Measurements from ENCODE around the gene TJAP1. TPM values are rescaled to one million over a fixed set of nuclear protein-coding genes. Genes with fewer than 3 reads are reported as not detected.
A peak's percentile ranks its signal among the peaks of the same experiment; 100 is the strongest.

The TJAP1 gene
- total RNA-seq, 1 experiment from 2014 or later, result 25.3 TPM

DNA sequence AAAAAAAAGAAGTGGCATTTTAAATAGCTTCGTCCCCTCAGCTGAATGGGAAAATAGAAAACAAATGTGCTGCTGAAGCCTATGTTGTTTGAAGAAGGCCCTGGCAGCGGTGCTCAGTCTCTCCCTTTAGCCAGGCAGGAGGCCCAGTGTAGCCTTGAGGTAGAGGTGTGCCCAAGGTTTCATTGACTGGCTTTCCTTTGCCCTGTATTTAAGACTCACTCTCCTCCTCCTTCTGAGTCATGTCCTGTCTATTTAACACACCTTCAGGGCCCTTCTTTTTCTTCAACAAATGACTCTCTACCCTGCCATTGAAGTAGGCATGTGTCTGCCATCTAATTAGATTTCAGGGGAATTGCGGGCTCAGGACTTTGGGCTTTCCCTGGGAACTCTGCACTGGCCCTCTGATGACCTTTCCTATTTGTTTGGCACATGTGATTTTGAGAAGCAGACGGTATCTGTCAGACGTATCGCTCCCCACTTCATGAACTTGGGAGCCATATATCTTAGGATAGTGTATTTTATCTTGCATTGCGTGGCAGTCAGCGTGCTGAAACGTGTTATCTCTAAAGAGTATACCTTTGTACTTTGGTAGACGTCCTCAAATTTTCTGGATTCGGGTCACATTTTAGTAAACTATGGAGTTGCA, 4.3 kb downstream of the TJAP1 start:
- no peak overlapping the region for H3K4me3 ChIP-seq (ENCODE audit: insufficient read depth, low read depth, low read length)
- no peaks in the 10 kb centered on the region for H3K27me3 ChIP-seq (ENCODE audit: control insufficient read depth, insufficient read depth, low read length)
- peaks cover 1% of the 10 kb centered on the region; the same call in 1 of the 2 replicates for H3K36me3 ChIP-seq (replicated peaks; ENCODE audit: control insufficient read depth, insufficient read depth, low read length)
- DNase-seq, result no peak

DNA sequence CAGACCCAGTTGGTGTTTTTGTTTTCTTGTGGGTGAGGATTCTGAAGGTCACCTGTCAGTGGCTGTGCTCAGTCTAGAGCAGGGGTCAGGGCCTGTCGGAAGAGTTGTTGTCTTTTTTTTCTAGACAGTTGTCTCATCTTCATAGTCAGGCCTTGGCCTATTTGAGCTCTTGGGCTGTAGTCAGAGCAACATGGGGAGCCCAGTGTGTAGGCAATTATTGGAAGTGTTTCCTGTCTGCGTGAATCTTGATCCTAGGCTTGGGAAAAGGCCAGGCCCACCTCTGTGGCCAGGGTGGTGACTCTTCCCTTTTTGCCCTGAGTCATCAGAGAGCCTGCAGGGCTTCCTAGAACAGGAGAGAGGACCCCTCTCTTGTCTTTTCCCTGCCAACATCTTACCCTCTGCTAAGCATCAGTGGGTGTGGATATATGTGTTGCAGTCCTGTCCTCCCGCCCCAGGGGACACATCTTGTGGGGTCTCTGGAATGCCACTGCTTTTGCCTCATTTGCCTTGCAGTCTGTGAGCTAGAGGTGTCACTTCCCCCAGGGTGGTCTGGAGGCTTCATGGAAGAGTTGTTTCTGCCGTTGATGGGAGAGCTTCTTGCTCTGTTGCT, 11.4 kb downstream of the TJAP1 start:
- Histone ChIP-seq H3K4me3 (ENCODE audit: insufficient read depth, low read depth, low read length) (no peak overlapping the region), H3K27me3 (ENCODE audit: control insufficient read depth, insufficient read depth, low read length) (no peaks in the 10 kb centered on the region), H3K36me3 (replicated peaks; ENCODE audit: control insufficient read depth, insufficient read depth, low read length) (peaks cover 4% of the 10 kb centered on the region)
- peak; percentile 40 for DNase-seq

DNA sequence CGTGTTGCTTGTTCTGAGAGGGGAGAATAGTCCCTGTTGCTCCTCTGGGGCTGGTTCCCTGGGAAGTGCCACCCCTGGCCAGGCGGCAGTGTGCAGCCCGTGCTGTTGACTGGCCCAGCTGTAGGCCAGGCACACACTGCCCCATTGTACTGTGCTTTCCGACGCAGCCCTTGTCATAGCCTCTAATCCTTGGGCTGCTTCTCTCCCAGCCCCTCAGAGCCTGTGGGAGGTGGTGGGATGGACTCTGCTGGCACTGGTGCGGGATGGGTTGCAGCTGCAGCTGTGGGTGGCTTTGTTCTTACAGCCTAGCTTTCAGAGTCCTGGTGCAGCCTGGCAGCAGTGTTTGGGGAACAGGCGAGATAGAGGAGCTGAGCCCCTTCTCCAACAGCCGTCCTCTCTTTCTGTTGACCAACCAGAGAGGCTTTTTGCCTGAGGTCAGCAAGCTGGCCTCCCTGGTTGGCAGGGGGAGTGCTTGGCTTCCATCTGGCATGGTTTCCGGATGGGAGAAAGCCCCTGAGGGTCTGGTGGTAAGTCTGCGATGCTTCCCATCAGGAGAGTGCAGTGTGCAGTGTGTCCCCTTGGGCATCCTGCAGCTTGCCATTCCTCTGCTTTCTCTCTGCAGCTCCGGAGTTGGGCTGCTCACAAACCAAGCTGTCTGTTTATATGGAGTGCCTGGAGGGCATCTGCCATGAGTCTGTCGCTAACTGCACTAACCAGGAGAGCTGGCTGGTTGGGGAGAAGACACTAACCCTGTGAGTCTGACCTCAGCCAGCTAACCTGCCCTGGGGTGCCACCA, 12.1 kb downstream of the TJAP1 start:
- DNase-seq, result peak; percentile 35
- Histone ChIP-seq H3K27me3 (ENCODE audit: control insufficient read depth, insufficient read depth, low read length) (no peaks in the 10 kb centered on the region), H3K36me3 (replicated peaks; ENCODE audit: control insufficient read depth, insufficient read depth, low read length) (peaks cover 4% of the 10 kb centered on the region), H3K4me3 (ENCODE audit: insufficient read depth, low read depth, low read length) (no peak overlapping the region)

DNA sequence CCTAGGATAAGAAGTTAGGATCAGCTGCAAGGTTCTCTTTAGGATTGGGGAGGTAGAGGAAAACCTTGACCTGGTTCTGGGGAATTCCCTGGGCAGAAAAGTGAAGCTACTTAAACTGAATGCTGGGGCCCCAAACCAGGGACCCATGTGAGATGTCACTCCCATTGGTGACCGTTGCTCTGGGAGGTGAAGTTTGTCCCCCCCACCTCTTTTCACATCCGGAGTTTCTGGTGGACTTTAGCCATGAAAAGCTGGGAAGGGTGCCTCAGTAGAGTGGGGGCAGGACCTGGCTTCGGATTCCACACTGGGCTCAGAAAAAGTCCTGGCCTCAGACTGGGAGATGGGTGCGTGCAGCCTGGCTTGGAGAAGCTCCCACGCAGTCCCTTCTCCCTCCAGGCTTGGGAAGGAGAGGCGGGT, 13.2 kb downstream of the TJAP1 start:
- no peak overlapping the region for H3K4me3 ChIP-seq (ENCODE audit: insufficient read depth, low read depth, low read length)
- peaks cover 4% of the 10 kb centered on the region for H3K36me3 ChIP-seq (replicated peaks; ENCODE audit: control insufficient read depth, insufficient read depth, low read length)
- H3K27me3 ChIP-seq (ENCODE audit: control insufficient read depth, insufficient read depth, low read length), result no peaks in the 10 kb centered on the region
- peak; percentile 26 for DNase-seq

DNA sequence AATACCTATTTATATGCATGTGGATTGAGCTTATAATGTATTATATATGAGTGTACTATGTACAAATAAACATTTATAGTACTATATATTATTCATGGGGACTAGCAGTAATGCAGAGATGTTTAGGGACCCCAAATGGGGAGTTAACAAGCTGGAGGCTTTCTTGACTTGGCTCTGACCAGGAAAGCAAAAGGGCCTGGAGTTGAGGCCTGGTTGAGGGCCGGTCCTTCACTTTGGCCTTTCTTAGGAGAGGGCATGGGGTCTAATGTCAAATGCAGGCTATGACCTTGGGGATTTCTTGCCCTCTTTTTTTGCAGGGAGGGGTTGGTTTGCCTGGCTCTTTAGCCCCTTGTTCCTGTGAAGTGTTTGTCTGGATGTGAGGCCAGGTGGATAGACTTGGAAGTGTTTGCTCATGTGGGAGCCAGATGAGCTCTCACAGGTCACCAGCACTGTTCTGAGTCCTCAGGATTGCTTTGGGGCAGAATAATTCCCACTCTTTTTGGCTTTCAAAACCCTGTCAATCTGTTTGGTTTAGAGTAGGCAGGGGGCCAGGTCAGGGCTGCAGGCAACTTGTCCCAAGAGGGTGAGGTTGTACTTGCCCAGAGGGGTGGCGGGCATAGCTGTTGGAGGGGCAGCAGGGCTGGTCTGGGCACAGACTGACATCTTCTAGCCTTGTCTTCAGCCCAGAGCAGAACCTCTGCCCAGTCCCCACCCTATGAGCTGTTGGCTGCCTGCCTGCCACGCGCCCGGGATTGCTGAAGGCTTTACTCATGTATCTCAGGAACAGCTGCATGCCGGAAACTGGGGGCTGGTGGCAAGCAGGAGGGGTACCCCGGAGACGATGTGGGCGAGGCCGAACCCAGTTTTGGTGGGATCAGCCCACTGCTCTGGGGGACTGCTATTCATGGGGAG, 14.6 kb downstream of the TJAP1 start:
- H3K36me3 ChIP-seq (replicated peaks; ENCODE audit: control insufficient read depth, insufficient read depth, low read length), result peaks cover 4% of the 10 kb centered on the region
- H3K4me3 ChIP-seq (ENCODE audit: insufficient read depth, low read depth, low read length), result no peak overlapping the region
- H3K27me3 ChIP-seq (ENCODE audit: control insufficient read depth, insufficient read depth, low read length), result no peaks in the 10 kb centered on the region
- peak; percentile 31 for DNase-seq

DNA sequence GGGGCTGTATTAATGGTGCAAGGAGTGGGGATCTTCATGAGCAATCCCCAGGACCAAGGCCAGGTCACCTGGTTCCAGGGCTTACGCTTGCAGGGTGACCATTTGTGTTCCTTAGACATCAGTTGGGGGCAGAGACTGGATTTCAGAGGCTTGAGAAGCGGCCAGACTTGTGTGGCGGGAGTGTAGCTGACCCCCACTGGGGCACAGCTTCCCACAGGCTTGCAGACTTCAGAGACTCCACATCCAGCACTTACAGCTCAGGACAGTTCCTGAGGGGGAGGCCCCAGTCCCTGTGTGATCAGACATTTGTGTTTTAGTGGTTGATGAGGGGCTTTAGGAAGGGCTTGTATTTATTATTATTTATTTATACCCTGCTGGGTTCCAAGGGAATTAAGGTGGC, 15.3 kb downstream of the TJAP1 start:
- DNase-seq, result peak; percentile 76
- Histone ChIP-seq H3K36me3 (replicated peaks; ENCODE audit: control insufficient read depth, insufficient read depth, low read length) (peaks cover 4% of the 10 kb centered on the region), H3K4me3 (ENCODE audit: insufficient read depth, low read depth, low read length) (no peak overlapping the region)

DNA sequence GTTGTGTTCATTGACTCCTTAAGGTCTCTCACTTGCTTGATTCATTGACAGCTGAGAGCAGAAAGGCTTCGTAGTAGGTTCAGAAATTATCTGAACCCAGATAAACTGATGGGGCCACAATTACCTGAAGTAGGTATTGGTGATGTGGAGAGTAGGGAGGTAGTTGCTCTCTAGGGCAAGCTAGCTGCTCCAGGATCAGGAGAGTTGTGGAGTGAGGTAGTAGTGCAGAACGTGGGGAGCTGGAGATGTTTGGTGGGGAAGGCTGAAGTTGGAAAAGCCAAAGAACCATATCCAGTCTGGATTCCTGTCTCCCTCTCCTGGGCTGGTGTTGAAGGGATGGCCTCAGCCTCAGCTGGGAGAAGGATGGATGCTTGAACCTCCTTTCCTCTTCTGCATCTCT, 15.9 kb downstream of the TJAP1 start:
- peak; percentile 30 for DNase-seq
- no peak overlapping the region for H3K4me3 ChIP-seq (ENCODE audit: insufficient read depth, low read depth, low read length)
- H3K27me3 ChIP-seq (ENCODE audit: control insufficient read depth, insufficient read depth, low read length), result no peaks in the 10 kb centered on the region
- H3K36me3 ChIP-seq (replicated peaks; ENCODE audit: control insufficient read depth, insufficient read depth, low read length), result peaks cover 5% of the 10 kb centered on the region

More for the DNA sequence above, 15.3 kb downstream of the TJAP1 start:
- no peaks in the 10 kb centered on the region for H3K27me3 ChIP-seq (ENCODE audit: control insufficient read depth, insufficient read depth, low read length)

DNA sequence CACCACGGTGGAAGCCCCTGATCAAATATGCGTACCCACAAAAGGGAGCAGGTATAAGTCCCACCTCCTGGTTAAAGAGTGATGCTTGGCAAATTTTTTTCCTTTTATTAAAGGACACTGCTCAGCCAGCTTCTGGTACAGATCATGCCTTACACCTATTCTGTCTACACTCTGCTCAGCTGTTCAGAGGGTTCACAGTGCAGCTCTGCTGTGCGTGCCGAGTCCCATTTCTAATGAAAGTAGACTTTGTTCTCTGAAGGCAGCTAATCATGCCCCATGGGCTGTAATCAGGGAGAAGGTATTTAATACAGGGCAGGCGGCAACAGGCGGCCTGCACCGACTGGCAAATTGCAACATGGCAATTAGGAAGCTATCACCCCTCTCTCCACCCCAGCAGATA, 16.5 kb downstream of the TJAP1 start:
- no peak for DNase-seq
- peaks cover 8% of the 10 kb centered on the region for H3K36me3 ChIP-seq (replicated peaks; ENCODE audit: control insufficient read depth, insufficient read depth, low read length)
- no peaks in the 10 kb centered on the region for H3K27me3 ChIP-seq (ENCODE audit: control insufficient read depth, insufficient read depth, low read length)
- no peak overlapping the region for H3K4me3 ChIP-seq (ENCODE audit: insufficient read depth, low read depth, low read length)

DNA sequence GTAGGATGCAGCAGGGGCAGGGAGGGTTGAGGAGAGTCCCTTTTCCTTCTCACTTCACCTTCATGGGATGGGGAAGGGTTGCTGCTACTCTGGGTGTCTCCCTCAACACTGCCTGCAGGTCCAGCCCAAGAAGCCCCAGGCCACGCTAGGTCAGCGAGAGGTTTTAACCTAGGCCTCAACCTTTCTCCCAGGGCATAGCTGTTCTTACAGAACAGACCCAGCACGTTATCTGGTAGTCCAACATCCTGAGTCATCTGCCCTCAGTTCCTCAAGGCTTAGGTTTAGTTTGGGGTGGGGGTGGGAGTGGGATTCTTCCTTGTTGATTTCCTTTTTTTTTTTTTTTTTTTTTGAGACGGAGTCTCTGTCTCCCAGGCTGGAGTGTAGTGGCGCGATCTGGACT, 17.0 kb downstream of the TJAP1 start:
- peaks cover 13% of the 10 kb centered on the region for H3K36me3 ChIP-seq (replicated peaks; ENCODE audit: control insufficient read depth, insufficient read depth, low read length)
- H3K27me3 ChIP-seq (ENCODE audit: control insufficient read depth, insufficient read depth, low read length), result no peaks in the 10 kb centered on the region
- peak; percentile 18 for DNase-seq
- no peak overlapping the region for H3K4me3 ChIP-seq (ENCODE audit: insufficient read depth, low read depth, low read length)

DNA sequence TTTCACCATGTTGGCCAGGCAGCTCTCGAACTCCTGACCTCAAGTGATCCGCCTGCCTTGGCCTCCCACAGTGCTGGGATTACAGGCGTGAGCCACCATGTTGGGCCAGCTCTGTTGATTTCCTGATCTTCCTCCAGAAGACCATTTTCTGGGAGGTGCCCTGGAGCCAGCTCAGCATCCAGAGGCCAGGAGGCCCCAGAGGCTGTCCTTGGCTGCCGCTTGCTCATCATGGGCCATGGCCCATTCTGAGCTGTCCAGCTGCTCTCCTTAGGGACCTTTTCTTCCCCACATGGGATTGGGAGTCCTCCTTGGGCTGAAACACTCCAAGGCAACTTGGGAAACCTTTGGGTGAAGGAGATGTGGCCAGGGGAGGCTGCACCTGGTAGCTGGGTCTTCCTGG, 17.4 kb downstream of the TJAP1 start:
- Histone ChIP-seq H3K4me3 (ENCODE audit: insufficient read depth, low read depth, low read length) (no peak overlapping the region), H3K36me3 (replicated peaks; ENCODE audit: control insufficient read depth, insufficient read depth, low read length) (peaks cover 12% of the 10 kb centered on the region), H3K27me3 (ENCODE audit: control insufficient read depth, insufficient read depth, low read length) (no peaks in the 10 kb centered on the region)
- peak; percentile 10 for DNase-seq

DNA sequence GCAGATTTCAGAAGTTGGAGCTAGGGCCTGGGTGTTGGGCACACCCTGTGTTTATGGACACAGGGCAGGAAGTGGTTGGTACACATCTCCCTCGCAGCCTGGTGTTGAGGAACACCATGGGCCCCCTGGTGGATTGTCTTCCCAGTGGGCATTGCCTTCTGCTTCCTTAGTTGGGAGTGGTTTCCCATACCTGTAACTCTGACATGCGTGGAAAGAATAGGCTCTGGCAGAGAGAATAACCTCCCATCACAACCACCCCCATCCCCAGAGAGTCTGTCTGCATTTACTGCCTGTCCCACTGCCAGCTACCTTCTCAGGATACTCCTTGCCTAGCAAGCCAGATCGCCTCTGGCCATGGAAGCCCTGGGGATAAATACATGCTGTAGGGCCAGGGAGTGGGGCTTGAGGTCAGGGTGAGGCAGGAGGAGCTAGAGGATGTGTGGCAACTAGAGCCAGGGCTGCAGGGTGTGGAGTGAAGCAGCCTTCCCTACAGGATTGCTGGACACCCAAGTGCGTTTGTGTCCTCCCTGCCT, 18.1 kb downstream of the TJAP1 start:
- no peak overlapping the region for H3K4me3 ChIP-seq (ENCODE audit: insufficient read depth, low read depth, low read length)
- peak; percentile 53 for DNase-seq
- no peaks in the 10 kb centered on the region for H3K27me3 ChIP-seq (ENCODE audit: control insufficient read depth, insufficient read depth, low read length)
- H3K36me3 ChIP-seq (replicated peaks; ENCODE audit: control insufficient read depth, insufficient read depth, low read length), result peaks cover 19% of the 10 kb centered on the region

DNA sequence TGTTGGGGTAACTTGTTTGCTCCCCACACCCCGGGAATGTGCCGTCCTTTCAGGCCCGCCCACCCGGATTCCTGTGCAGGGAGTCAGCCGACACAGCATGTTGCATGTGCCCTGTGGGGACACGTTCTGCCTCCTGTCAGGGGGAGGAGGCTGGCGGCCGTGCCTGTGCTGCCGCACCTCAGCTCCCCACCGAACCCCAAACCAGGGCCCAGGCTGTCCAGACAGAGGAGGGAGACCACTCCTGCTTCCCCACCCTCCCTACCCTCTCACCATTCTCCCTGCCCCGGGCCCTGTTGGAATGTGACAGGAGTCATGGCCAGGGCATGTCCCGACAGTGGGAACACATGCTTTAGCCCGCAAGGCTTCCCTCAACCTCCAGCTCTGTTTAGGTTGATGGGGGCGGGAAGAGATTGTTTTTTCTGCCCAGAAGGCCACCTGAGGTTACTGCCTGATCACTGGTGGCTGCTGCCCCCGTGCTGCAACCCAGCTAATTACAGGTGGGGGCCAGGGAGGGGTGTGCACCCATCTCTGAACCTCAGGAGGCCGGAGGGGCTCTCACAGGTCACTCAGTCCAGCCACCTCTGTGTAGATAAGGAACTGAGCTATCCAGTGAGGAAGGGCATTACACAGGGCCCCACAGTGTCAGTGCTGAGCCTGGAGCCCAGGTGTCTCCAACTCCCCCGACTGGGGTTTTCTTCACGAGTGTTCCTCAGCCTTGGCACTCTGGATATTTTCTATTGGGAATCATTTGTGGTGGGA, 19.2 kb downstream of the TJAP1 start:
- Histone ChIP-seq H3K4me3 (ENCODE audit: insufficient read depth, low read depth, low read length) (no peak overlapping the region), H3K27me3 (ENCODE audit: control insufficient read depth, insufficient read depth, low read length) (no peaks in the 10 kb centered on the region), H3K36me3 (replicated peaks; ENCODE audit: control insufficient read depth, insufficient read depth, low read length) (peaks cover 26% of the 10 kb centered on the region)
- peak; percentile 92 for DNase-seq

DNA sequence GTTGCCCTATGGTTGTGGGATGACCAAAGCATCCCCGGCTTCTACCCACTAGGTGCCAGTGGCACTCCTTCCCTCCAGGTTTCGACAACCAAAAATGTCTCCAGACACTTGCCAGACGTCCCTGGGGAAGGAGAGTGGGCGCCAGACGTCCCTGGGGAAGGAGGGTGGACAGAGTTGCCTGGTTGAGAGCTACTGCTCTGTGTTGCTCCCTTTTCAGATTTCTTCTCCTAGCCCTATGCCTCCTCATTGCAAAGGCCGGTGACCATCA, 19.7 kb downstream of the TJAP1 start:
- no peak for DNase-seq
- Histone ChIP-seq H3K4me3 (ENCODE audit: insufficient read depth, low read depth, low read length) (no peak overlapping the region), H3K36me3 (replicated peaks; ENCODE audit: control insufficient read depth, insufficient read depth, low read length) (peaks cover 26% of the 10 kb centered on the region), H3K27me3 (ENCODE audit: control insufficient read depth, insufficient read depth, low read length) (no peaks in the 10 kb centered on the region)

DNA sequence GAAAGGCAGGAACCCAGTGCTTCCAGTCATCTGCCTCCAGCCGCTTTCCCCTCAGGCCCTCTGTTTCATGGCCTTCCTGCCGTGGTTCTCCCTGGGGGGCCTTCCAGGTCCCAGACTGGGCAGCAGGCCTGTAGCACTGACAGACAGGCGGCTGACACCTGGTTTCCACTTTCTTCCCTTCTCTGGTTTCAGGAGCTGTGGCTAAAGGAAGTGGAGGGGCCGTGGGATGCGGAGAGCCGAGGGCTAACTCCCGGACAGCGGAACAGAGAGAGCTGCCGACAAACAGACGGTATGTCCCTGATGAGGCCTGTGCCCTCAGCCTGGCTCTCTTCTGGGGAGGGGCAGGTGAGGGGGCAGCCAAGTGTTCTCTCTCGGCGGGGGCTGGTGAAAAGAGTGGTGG, 20.3 kb downstream of the TJAP1 start:
- Histone ChIP-seq H3K36me3 (replicated peaks; ENCODE audit: control insufficient read depth, insufficient read depth, low read length) (peaks cover 32% of the 10 kb centered on the region), H3K27me3 (ENCODE audit: control insufficient read depth, insufficient read depth, low read length) (no peaks in the 10 kb centered on the region), H3K4me3 (ENCODE audit: insufficient read depth, low read depth, low read length) (no peak overlapping the region)
- no peak for DNase-seq

Measured in H7 (cell line).